GM23248 (cell line): ENCODE results near the gene PAN2. TPM values are rescaled to one million over a fixed set of nuclear protein-coding genes. Genes with fewer than 3 reads are reported as not detected.

Experiments
- DNase-seq: peaks from one replicate; pipeline ENCODE4 v3.0.0-alpha.2; 2015
- H2AFZ ChIP-seq: fragments of 200-600 bp; sonication (generic); 2 replicates; pipeline ENCODE4 v1.6.1; 2016; ENCODE audit warnings: antibody characterized with exemption
- H3F3A ChIP-seq: fragments of 200-600 bp; sonication (generic); 2 replicates; pipeline ENCODE4 v1.6.1; 2016; ENCODE audit warnings: mild to moderate bottlenecking, antibody characterized with exemption, mixed run types; ENCODE audit not compliant: insufficient read depth
- H3K27ac ChIP-seq: fragments of 200-600 bp; sonication (generic); 2 replicates; pipeline ENCODE4 v1.5.1; 2016; ENCODE audit warnings: mild to moderate bottlenecking
- H3K27me3 ChIP-seq: fragments of 200-600 bp; sonication (generic); replicated peaks from 2 replicates; pipeline ENCODE4 v1.6.1; 2016; ENCODE audit warnings: mild to moderate bottlenecking; ENCODE audit not compliant: insufficient read depth
- H3K36me3 ChIP-seq: fragments of 200-600 bp; sonication (generic); 2 replicates; pipeline ENCODE4 v1.6.1; 2016; ENCODE audit warnings: low read depth, mild to moderate bottlenecking
- H3K4me1 ChIP-seq: fragments of 200-600 bp; sonication (generic); 2 replicates; pipeline ENCODE4 v1.6.1; 2016; ENCODE audit warnings: mild to moderate bottlenecking; ENCODE audit not compliant: insufficient read depth
- H3K4me2 ChIP-seq: fragments of 200-600 bp; sonication (generic); one replicate; pipeline ENCODE4 v1.6.1; 2016; ENCODE audit warnings: mild to moderate bottlenecking; ENCODE audit not compliant: unreplicated experiment
- H3K4me3 ChIP-seq: fragments of 200-600 bp; sonication (generic); 2 replicates; pipeline ENCODE4 v1.5.1; 2016; ENCODE audit warnings: mild to moderate bottlenecking
- H3K79me2 ChIP-seq: fragments of 200-600 bp; sonication (generic); 2 replicates; pipeline ENCODE4 v1.6.1; 2016; ENCODE audit warnings: mild to moderate bottlenecking; ENCODE audit not compliant: insufficient read depth
- H3K9ac ChIP-seq: fragments of 200-600 bp; sonication (generic); 2 replicates; pipeline ENCODE4 v1.6.1; 2016; ENCODE audit warnings: mild to moderate bottlenecking
- H3K9me2 ChIP-seq: fragments of 200-600 bp; sonication (generic); 2 replicates; pipeline ENCODE4 v1.6.1; 2016; ENCODE audit warnings: mixed run types, mild to moderate bottlenecking, moderate library complexity; ENCODE audit not compliant: insufficient read depth
- H3K9me3 ChIP-seq: fragments of 200-600 bp; sonication (generic); one replicate; pipeline ENCODE4 v1.6.1; 2017; ENCODE audit warnings: low read depth
- H4K20me1 ChIP-seq: fragments of 200-600 bp; sonication (generic); 2 replicates; pipeline ENCODE4 v1.6.0; 2016; ENCODE audit not compliant: insufficient read depth
- EZH2 ChIP-seq: fragments of 200-600 bp; sonication (generic); IDR thresholded peaks from 2 replicates; pipeline ENCODE4 v1.6.1; 2018; ENCODE audit warnings: antibody characterized with exemption, mild to moderate bottlenecking; ENCODE audit not compliant: insufficient read depth, poor library complexity, severe bottlenecking
- EZH2phosphoT487 ChIP-seq: fragments of 200-600 bp; sonication (generic); IDR thresholded peaks from 2 replicates; pipeline ENCODE4 v1.6.1; 2018; ENCODE audit warnings: antibody characterized with exemption, moderate library complexity, mild to moderate bottlenecking, low read depth; ENCODE audit not compliant: insufficient read depth
- WGBS, 2 experiments: methylation state at CpG; one replicate each; pipeline ENCODE4 v1.1.6; 2015 to 2017; ENCODE audit warnings: low lambda C conversion rate in 2 of 2, low coverage in 1 of 2; ENCODE audit errors: missing lambda C conversion rate in 2 of 2; 5-methylcytosine and 5-hydroxymethylcytosine counted together
- in situ Hi-C: fragments of 300-500 bp; cut with MboI; formaldehyde crosslinking; loops from 2 replicates; pipeline ENCODE4 v1.15.0; 2020
- polyA plus RNA-seq: library from polyadenylated mRNA; unstranded; fragments of >200 nt; fragmentation: Nextera tagmentation; extraction: Ambion mirVana; gene quantifications from 2 replicates; pipeline ENCODE4 v1.2.1, GENCODE V29; 2016
- total RNA-seq: library from RNA; depleted of rRNA; stranded (reverse); fragments of >200 nt; shearing (Covaris generic); gene quantifications from 2 replicates; pipeline ENCODE4 v1.2.3, GENCODE V29; 2014

PAN2 gene
- total and polyA plus RNA-seq, 2 experiments from 2014 or later, result 9.1 to 20.2 TPM

DNA sequence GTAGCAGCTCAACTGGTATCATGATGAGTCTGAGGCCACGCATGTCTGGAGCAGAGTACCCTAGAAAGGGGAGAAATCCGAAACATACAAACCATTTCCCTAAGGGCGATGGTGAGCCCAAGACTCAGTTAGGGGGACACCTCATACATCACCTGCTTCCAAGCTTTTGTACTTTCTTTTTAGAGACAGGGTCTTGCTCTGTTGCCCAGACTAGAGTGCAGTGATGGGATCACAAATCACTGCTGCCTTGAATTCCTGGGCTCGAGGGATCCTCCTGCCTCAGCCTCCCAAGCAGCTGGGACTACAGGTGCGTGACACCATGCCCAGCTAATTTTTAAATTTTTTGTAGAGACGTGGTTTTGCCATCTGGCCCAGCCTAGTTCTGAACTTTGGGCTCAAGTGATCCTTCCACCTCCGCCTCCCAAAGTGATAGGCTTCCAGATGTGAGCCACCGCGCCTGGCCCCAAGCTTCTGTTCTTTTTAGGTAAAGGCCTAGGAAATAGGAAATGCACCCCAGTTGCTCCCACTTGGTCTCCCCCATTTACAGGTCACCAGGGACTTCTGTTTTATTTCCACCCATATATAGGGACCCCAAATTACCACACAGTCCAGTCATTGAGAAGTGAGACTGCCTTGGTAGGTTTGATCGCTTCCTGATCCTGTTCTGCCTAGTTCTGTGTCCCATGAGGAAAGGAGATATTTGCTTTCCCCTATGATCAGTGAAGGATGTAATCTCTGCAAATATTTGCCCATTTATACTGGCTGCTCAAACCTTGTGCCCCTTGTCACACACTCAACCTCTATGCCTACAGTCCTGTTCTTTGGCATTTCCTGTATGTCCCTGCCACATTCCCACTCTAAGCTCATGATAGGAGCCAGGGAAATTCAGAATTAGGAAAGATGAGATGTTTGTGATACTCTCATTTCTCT, 28.6 kb upstream of the PAN2 start, which contains the start of gene APOF:
TSS of gene APOF (minus strand) at position 728 of the 930 bp plus-strand sequence. CDS start at position 616, 112 bp downstream.
- H3K27ac ChIP-seq, result no peak within 1 kb of the TSS
- no peaks in the 10 kb centered on the region for H3K9me3 ChIP-seq
- H3K4me2 ChIP-seq, result no peak within 1 kb of the TSS
- H3K79me2 ChIP-seq, result peaks cover 23% of the 10 kb centered on the region
- H3K4me3 ChIP-seq, result no peak within 1 kb of the TSS
- H4K20me1 ChIP-seq, result 0 out of 2 replicates have a peak, but pooled peaks cover 5% of the 10 kb centered on the region
- no peak within 1 kb of the TSS for H3K9ac ChIP-seq
- TF ChIP-seq EZH2, result no peak
- no peak for TF ChIP-seq EZH2phosphoT487
- WGBS, 2 experiments, result 68 to 71% methylated on average over 10 of the region's 10 CpGs
- in situ Hi-C loops, result no loop called here
- no peaks in the 10 kb centered on the region for H3K9me2 ChIP-seq
- H3K4me1 ChIP-seq, result peaks cover 18% of the 10 kb centered on the region
- H3K36me3 ChIP-seq, result no peaks in the 10 kb centered on the region
- no peak within 1 kb of the TSS for H2AFZ ChIP-seq
- no peak for DNase-seq
- peaks cover 18% of the 10 kb centered on the region for H3F3A ChIP-seq
- no peaks in the 10 kb centered on the region for H3K27me3 ChIP-seq

DNA sequence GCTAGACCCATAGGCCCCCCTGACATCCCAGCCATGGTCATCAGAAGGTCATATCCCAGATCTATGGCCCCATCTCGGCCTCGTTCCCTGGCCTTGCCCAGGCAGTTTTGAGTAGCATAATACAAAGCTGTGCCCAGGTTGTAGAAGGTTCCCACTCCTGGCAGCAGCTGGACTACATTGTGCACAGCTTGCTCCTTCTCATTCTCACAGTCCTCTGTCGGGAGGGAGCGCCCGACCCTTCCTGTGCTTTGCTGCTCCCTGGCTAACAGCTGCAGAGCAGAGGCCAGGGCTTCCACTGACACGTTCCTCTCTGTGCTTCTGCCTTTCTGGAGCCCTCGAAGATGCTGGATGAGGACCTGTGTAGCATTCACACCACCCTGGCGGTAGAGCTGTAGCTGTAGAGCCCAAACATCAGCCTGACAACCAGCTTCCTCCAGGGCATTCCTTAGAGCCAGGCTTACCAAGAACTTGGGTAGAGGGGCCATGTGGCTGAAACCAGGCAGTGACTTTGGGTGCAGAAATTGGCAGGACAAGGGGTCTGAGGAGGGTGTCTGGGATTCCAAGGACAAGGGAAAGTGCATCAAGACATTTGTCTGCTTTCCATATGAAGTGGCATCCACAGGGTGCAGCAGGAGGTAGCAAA, 27.8 kb upstream of the PAN2 start:
- no peak overlapping the region for H3K4me3 ChIP-seq

DNA sequence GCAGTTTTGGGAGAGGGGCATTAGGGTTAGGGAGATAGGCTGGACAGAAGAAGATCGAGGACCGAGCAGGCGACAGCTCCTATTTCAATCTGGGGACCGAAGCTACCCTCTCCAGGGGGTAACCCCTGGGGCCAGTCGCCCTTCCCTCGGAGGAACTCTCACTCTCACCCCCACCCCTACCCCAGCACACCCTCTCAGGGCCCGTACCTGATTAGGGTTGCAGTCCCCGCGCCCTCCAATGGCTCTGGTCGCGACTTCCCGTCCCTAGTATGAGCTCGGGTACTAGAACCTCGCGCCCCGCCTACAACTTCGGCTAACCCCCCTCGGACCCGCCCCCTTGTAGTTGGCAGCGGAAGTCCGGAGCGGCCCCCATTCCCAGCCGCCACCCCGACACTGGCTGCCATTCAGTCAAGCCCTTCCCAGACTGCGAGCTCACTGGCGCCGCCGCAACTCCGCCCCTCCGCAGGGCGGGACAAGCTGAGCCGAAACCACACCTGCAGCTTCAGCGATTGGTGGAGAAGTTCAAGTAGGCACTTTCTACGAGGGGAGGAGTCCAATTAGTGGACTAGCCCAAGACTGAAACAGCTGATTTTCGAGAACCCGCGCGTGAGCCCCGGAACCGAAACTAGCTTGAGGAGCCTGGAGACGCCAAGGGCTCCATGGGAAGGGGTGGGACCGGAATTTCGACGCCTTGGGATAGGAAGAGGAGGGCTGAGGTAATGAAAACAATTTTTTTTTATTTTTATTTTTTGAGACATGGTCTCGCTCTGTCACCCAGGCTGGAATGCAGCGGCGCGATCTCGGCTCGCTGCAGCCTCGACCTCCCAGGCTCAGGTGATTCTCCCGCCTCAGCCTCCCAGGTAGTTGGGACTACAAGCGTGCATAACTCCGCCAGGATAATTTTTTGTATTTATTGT, 26.3 kb upstream of the PAN2 start, which contains the start of gene STAT2:
TSS of gene STAT2 (minus strand) at position 257 of the 917 bp plus-strand sequence. CDS start 3,536 bp downstream, outside the sequence.
- Histone ChIP-seq H3K9me3 (no peaks in the 10 kb centered on the region), H3K79me2 (peaks cover 44% of the 10 kb centered on the region), H3K4me3 (peak within 1 kb of the TSS; percentile 90), H3K36me3 (peaks cover 11% of the 10 kb centered on the region), H3F3A (peaks cover 18% of the 10 kb centered on the region), H3K27ac (peak within 1 kb of the TSS; percentile 93), H3K9me2 (no peaks in the 10 kb centered on the region), H3K4me1 (peaks cover 23% of the 10 kb centered on the region), H3K9ac (peak within 1 kb of the TSS; percentile 93), H4K20me1 (0 out of 2 replicates have a peak, but pooled peaks cover 5% of the 10 kb centered on the region), H3K27me3 (no peaks in the 10 kb centered on the region), H2AFZ (peak within 1 kb of the TSS; percentile 95), H3K4me2 (peak within 1 kb of the TSS; percentile 96)
- in situ Hi-C loops, result no loop called here
- no peak for TF ChIP-seq EZH2
- no peak for TF ChIP-seq EZH2phosphoT487
- 1 to 2% methylated on average over 44 to 54 of the region's 54 CpGs for WGBS, 2 experiments
- peak; percentile 100 for DNase-seq

More for the DNA sequence above, 27.8 kb upstream of the PAN2 start:
- WGBS, 2 experiments, result 58% methylated on average over 8 of the region's 8 CpGs
- in situ Hi-C loops, result no loop called here
- Histone ChIP-seq H3K79me2 (peaks cover 31% of the 10 kb centered on the region), H3K9me2 (no peaks in the 10 kb centered on the region), H3K36me3 (no peaks in the 10 kb centered on the region), H2AFZ (no peak overlapping the region), H3K4me2 (no peak overlapping the region), H3K4me1 (peaks cover 23% of the 10 kb centered on the region), H4K20me1 (0 out of 2 replicates have a peak, but pooled peaks cover 5% of the 10 kb centered on the region), H3K27ac (no peak overlapping the region), H3K9me3 (no peaks in the 10 kb centered on the region), H3K9ac (no peak overlapping the region), H3F3A (peaks cover 18% of the 10 kb centered on the region), H3K27me3 (no peaks in the 10 kb centered on the region)
- no peak for TF ChIP-seq EZH2
- no peak for TF ChIP-seq EZH2phosphoT487
- DNase-seq, result no peak
